DOHH2 (cell line): Measurements from ENCODE around the gene WDFY4.

Source experiments
- EZH2phosphoT487 ChIP-seq: fragments of 200-600 bp; sonication (generic); IDR thresholded peaks from 2 replicates; pipeline ENCODE4 v1.6.1; 2017; ENCODE audit warnings: borderline replicate concordance, mild to moderate bottlenecking, antibody characterized with exemption, low read length, moderate library complexity, mixed read lengths
- TF ChIP-seq, protein P1 (sequence below): fragments of 200-600 bp; sonication (generic); IDR thresholded peaks from one replicate; pipeline ENCODE4 v1.5.1; 2014; ENCODE audit warnings: antibody characterized with exemption, mild to moderate bottlenecking, low read depth, low read length; ENCODE audit not compliant: poor library complexity, severe bottlenecking

GRCh38 chr10:48943096-48943495, 258.4 kb downstream of the WDFY4 start:
- TF ChIP-seq, protein P1, sequence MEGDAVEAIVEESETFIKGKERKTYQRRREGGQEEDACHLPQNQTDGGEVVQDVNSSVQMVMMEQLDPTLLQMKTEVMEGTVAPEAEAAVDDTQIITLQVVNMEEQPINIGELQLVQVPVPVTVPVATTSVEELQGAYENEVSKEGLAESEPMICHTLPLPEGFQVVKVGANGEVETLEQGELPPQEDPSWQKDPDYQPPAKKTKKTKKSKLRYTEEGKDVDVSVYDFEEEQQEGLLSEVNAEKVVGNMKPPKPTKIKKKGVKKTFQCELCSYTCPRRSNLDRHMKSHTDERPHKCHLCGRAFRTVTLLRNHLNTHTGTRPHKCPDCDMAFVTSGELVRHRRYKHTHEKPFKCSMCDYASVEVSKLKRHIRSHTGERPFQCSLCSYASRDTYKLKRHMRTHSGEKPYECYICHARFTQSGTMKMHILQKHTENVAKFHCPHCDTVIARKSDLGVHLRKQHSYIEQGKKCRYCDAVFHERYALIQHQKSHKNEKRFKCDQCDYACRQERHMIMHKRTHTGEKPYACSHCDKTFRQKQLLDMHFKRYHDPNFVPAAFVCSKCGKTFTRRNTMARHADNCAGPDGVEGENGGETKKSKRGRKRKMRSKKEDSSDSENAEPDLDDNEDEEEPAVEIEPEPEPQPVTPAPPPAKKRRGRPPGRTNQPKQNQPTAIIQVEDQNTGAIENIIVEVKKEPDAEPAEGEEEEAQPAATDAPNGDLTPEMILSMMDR = no peak
- no peak for TF ChIP-seq EZH2phosphoT487
